ENCODE measurements around the gene KLHL35.
A peak's percentile ranks its signal among the peaks of the same experiment; 100 is the strongest.
"Not testable (repeated sequence)": the region's sequence is repeated elsewhere in the genome, so short reads cannot be mapped to it uniquely, and the experiment has no call there.

The KLHL35 gene

GRCh38 chr11:75426720-75427086, 6.3 kb downstream of the KLHL35 start:
- DNase-seq (ENCODE audit: low spot score) (no peak), FAIRE-seq (no peak)

GRCh38 chr11:75425422-75425821, 7.6 kb downstream of the KLHL35 start:
- peak; percentile 37 for DNase-seq (ENCODE audit: low spot score)

GRCh38 chr11:75424396-75424795, 8.6 kb downstream of the KLHL35 start:
- DNase-seq (ENCODE audit: low spot score) (no peak), FAIRE-seq (no peak)

More at GRCh38 chr11:75425422-75425821, 7.6 kb downstream of the KLHL35 start:
- FAIRE-seq = no peak

- FAIRE-seq (no peak), DNase-seq (ENCODE audit: low spot score) (no peak)
Measured at GRCh38 chr11:75423721-75424120, 9.3 kb downstream of the KLHL35 start.

GRCh38 chr11:75422248-75423231, 10.5 kb downstream of the KLHL35 start:
- FAIRE-seq = no peak
- no peak for DNase-seq (ENCODE audit: low spot score)

- FAIRE-seq = no peak
- DNase-seq (ENCODE audit: low spot score) = no peak
Measured at GRCh38 chr11:75421902-75422247, 11.1 kb downstream of the KLHL35 start.

GRCh38 chr11:75421035-75421602, 11.9 kb downstream of the KLHL35 start:
- DNase-seq (ENCODE audit: low spot score) (no peak), FAIRE-seq (no peak)

GRCh38 chr11:75420224-75421034, 12.6 kb downstream of the KLHL35 start:
- no peak for FAIRE-seq
- DNase-seq (ENCODE audit: low spot score) = no peak

- DNase-seq (ENCODE audit: low spot score) (no peak), FAIRE-seq (no peak)
Measured at GRCh38 chr11:75413864-75414263, 19.1 kb downstream of the KLHL35 start.

GRCh38 chr11:75413146-75413545, 19.9 kb downstream of the KLHL35 start:
- FAIRE-seq; DNase-seq (ENCODE audit: low spot score): not testable (repeated sequence)

- FAIRE-seq; DNase-seq (ENCODE audit: low spot score): not testable (repeated sequence)
Measured at GRCh38 chr11:75409971-75410370, 23.0 kb downstream of the KLHL35 start.

GRCh38 chr11:75408957-75409219, 24.1 kb downstream of the KLHL35 start:
- DNase-seq (ENCODE audit: low spot score) (no peak), FAIRE-seq (no peak)

- FAIRE-seq (no peak), DNase-seq (ENCODE audit: low spot score) (no peak)
Measured at GRCh38 chr11:75406338-75406777, 26.6 kb downstream of the KLHL35 start.

GRCh38 chr11:75403983-75404658, 28.9 kb downstream of the KLHL35 start:
- DNase-seq (ENCODE audit: low spot score) = no peak
- FAIRE-seq = no peak

- no peak for DNase-seq (ENCODE audit: low spot score)
- no peak for FAIRE-seq
Measured at GRCh38 chr11:75403037-75403436, 30.0 kb downstream of the KLHL35 start.

GRCh38 chr11:75402002-75402773, 30.8 kb downstream of the KLHL35 start:
- no peak for FAIRE-seq

GRCh38 chr11:75400146-75400865, 32.7 kb downstream of the KLHL35 start:
- no peak for DNase-seq (ENCODE audit: low spot score)
- FAIRE-seq = no peak

More at GRCh38 chr11:75402002-75402773, 30.8 kb downstream of the KLHL35 start:
- no peak for DNase-seq (ENCODE audit: low spot score)

- DNase-seq (ENCODE audit: low spot score) (peak; percentile 96), FAIRE-seq (no peak)
Measured at GRCh38 chr11:75399344-75400145, 33.5 kb downstream of the KLHL35 start, which contains the start of gene RPS3. RPS3 (plus strand) TSS chr11:75399518; CDS start chr11:75399548, 30 bp downstream.

- no peak for DNase-seq (ENCODE audit: low spot score)
Measured at GRCh38 chr11:75398906-75399305, 34.1 kb downstream of the KLHL35 start.

More at GRCh38 chr11:75398906-75399305, 34.1 kb downstream of the KLHL35 start:
- FAIRE-seq = no peak

All from urothelium cell line (cell line).